HL-60/S4 treated with retinoic acid at 250 ng/mL for 4 days and 3 days (cell line): ENCODE results near the gene CCDC85A.
"Not testable (repeated sequence)": the region's sequence is repeated elsewhere in the genome, so short reads cannot be mapped to it uniquely, and the experiment has no call there.

ENCODE experiments used
- in situ Hi-C: fragments of 300-500 bp; cut with MboI; formaldehyde crosslinking; loops from 2 replicates; pipeline ENCODE4 v1.7.0; 2022; ENCODE audit warnings: low sequenced_read_pairs

The CCDC85A gene

GRCh38 chr2:56183643-56184499 lies at the start of gene CCDC85A:
TSS of gene CCDC85A (plus strand) at chr2:56183990. CDS start at chr2:56184625, 635 bp downstream.
- in situ Hi-C loops = no loop called here

- in situ Hi-C loops = no loop called here
These were observed 48.9 kb upstream of the CCDC85A start for GRCh38 chr2:56134861-56135260.

- in situ Hi-C loops = not testable (repeated sequence)
These were observed 41.2 kb upstream of the CCDC85A start for GRCh38 chr2:56142497-56143061.

GRCh38 chr2:56147907-56148306 lies 35.9 kb upstream of the CCDC85A start:
- in situ Hi-C loops = no loop called here

GRCh38 chr2:56148825-56149224 lies 35.0 kb upstream of the CCDC85A start:
- in situ Hi-C loops = no loop called here

- in situ Hi-C loops = no loop called here
These were observed 31.9 kb upstream of the CCDC85A start for GRCh38 chr2:56151841-56152240.

- in situ Hi-C loops = no loop called here
These were observed 28.6 kb upstream of the CCDC85A start for GRCh38 chr2:56155188-56155587.

- in situ Hi-C loops = not testable (repeated sequence)
These were observed 23.9 kb upstream of the CCDC85A start for GRCh38 chr2:56159875-56160274.

- in situ Hi-C loops = no loop called here
These were observed 15.9 kb upstream of the CCDC85A start for GRCh38 chr2:56167616-56168562.

- in situ Hi-C loops = no loop called here
These were observed 14.3 kb upstream of the CCDC85A start for GRCh38 chr2:56169521-56169920.

GRCh38 chr2:56170504-56170903 lies 13.3 kb upstream of the CCDC85A start:
- in situ Hi-C loops = no loop called here

GRCh38 chr2:56170988-56171387 lies 12.8 kb upstream of the CCDC85A start:
- in situ Hi-C loops = no loop called here

GRCh38 chr2:56175779-56176178 lies 8.0 kb upstream of the CCDC85A start:
- in situ Hi-C loops = no loop called here

- in situ Hi-C loops = no loop called here
These were observed 6.2 kb upstream of the CCDC85A start for GRCh38 chr2:56177420-56178220.

- in situ Hi-C loops = no loop called here
These were observed 3.9 kb upstream of the CCDC85A start for GRCh38 chr2:56179931-56180330.

GRCh38 chr2:56182420-56182819 lies 1.4 kb upstream of the CCDC85A start:
- in situ Hi-C loops = no loop called here

- in situ Hi-C loops = no loop called here
These were observed 766 bp downstream of the CCDC85A start for GRCh38 chr2:56184500-56185011.

- in situ Hi-C loops = no loop called here
These were observed 1.4 kb downstream of the CCDC85A start for GRCh38 chr2:56185101-56185581.

GRCh38 chr2:56185582-56186046 lies 1.8 kb downstream of the CCDC85A start:
- in situ Hi-C loops = no loop called here

GRCh38 chr2:56191617-56192016 lies 7.8 kb downstream of the CCDC85A start:
- in situ Hi-C loops = no loop called here
